OCI-LY3 (cell line): ENCODE measurements around the gene ZNF79.

ENCODE experiments used
- H2AFZ ChIP-seq: fragments of 200-600, 300-600 bp; shearing (Covaris generic); 2 replicates; pipeline ENCODE4 v1.6.0; 2014; ENCODE audit warnings: antibody characterized with exemption, low read depth, low read length
- H3K27ac ChIP-seq: fragments of 200-600, 300-600 bp; sonication (generic); 2 replicates; pipeline ENCODE4 v1.5.1; 2014; ENCODE audit warnings: mild to moderate bottlenecking, low read length, moderate library complexity, mixed read lengths
- H3K27me3 ChIP-seq: fragments of 200-600, 300-600 bp; sonication (generic); 2 replicates; pipeline ENCODE4 v1.6.1; 2014; ENCODE audit warnings: low read depth, low read length, mixed read lengths
- H3K36me3 ChIP-seq: fragments of 200-600, 300-600 bp; sonication (generic); replicated peaks from 2 replicates; pipeline ENCODE3; 2014; ENCODE audit warnings: low read depth, low read length, mixed read lengths
- H3K4me1 ChIP-seq: fragments of 300-600, 200-600 bp; sonication (generic); 2 replicates; pipeline ENCODE4 v1.6.1; 2014; ENCODE audit warnings: low read length, mixed read lengths
- H3K4me2 ChIP-seq: fragments of 200-600, 300-600 bp; sonication (generic); 2 replicates; pipeline ENCODE4 v1.6.1; 2014; ENCODE audit warnings: low read length, mixed read lengths
- H3K4me3 ChIP-seq: fragments of 300-600, 200-600 bp; sonication (generic); 2 replicates; pipeline ENCODE4 v1.5.1; 2014; ENCODE audit warnings: antibody characterized with exemption, mild to moderate bottlenecking, low read length, moderate library complexity
- H3K79me2 ChIP-seq: fragments of 300-600, 200-600 bp; shearing (Covaris generic); 2 replicates; pipeline ENCODE4 v1.6.1; 2014; ENCODE audit warnings: mild to moderate bottlenecking, low read length, mixed read lengths
- H3K9ac ChIP-seq: fragments of 300-600, 200-600 bp; shearing (Covaris generic); 2 replicates; pipeline ENCODE4 v1.6.0; 2014; ENCODE audit warnings: mild to moderate bottlenecking, low read length, moderate library complexity
- H3K9me3 ChIP-seq: fragments of 200-600, 300-600 bp; shearing (Covaris generic); 2 replicates; pipeline ENCODE4 v1.6.1; 2014; ENCODE audit warnings: low read length, mixed read lengths; ENCODE audit not compliant: insufficient read depth
- H4K20me1 ChIP-seq: fragments of 200-600, 300-600 bp; sonication (generic); 2 replicates; pipeline ENCODE4 v1.6.1; 2016; ENCODE audit warnings: low read length, mixed read lengths; ENCODE audit not compliant: insufficient read depth
- EZH2phosphoT487 ChIP-seq: fragments of 200-600 bp; shearing (Covaris generic); IDR thresholded peaks from 2 replicates; pipeline ENCODE4 v1.6.1; 2018; ENCODE audit warnings: antibody characterized with exemption, mixed run types, low read depth
- TF ChIP-seq, protein P1 (sequence below): fragments of 200-600, 300-600 bp; sonication (generic); IDR thresholded peaks from 2 replicates; pipeline ENCODE4 v1.5.1; 2014; ENCODE audit warnings: antibody characterized with exemption, low read length, low read depth

Gene ZNF79

GRCh38 chr9:127438394-127438793, 14.2 kb downstream of the ZNF79 start:
- H2AFZ ChIP-seq = no peak overlapping the region
- H3K27me3 ChIP-seq = no peaks in the 10 kb centered on the region
- H3K36me3 ChIP-seq = peaks cover 55% of the 10 kb centered on the region

GRCh38 chr9:127444283-127444920, 20.2 kb downstream of the ZNF79 start:
- H3K36me3 ChIP-seq = peaks cover 67% of the 10 kb centered on the region

More at GRCh38 chr9:127438394-127438793, 14.2 kb downstream of the ZNF79 start:
- Histone ChIP-seq H4K20me1 (no peaks in the 10 kb centered on the region), H3K4me1 (no peaks in the 10 kb centered on the region), H3K27ac (no peak overlapping the region), H3K9me3 (no peaks in the 10 kb centered on the region), H3K9ac (no peak overlapping the region), H3K79me2 (no peaks in the 10 kb centered on the region), H3K4me2 (no peak overlapping the region), H3K4me3 (no peak overlapping the region)
- TF ChIP-seq, protein P1, sequence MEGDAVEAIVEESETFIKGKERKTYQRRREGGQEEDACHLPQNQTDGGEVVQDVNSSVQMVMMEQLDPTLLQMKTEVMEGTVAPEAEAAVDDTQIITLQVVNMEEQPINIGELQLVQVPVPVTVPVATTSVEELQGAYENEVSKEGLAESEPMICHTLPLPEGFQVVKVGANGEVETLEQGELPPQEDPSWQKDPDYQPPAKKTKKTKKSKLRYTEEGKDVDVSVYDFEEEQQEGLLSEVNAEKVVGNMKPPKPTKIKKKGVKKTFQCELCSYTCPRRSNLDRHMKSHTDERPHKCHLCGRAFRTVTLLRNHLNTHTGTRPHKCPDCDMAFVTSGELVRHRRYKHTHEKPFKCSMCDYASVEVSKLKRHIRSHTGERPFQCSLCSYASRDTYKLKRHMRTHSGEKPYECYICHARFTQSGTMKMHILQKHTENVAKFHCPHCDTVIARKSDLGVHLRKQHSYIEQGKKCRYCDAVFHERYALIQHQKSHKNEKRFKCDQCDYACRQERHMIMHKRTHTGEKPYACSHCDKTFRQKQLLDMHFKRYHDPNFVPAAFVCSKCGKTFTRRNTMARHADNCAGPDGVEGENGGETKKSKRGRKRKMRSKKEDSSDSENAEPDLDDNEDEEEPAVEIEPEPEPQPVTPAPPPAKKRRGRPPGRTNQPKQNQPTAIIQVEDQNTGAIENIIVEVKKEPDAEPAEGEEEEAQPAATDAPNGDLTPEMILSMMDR = no peak
- no peak for TF ChIP-seq EZH2phosphoT487

DNA sequence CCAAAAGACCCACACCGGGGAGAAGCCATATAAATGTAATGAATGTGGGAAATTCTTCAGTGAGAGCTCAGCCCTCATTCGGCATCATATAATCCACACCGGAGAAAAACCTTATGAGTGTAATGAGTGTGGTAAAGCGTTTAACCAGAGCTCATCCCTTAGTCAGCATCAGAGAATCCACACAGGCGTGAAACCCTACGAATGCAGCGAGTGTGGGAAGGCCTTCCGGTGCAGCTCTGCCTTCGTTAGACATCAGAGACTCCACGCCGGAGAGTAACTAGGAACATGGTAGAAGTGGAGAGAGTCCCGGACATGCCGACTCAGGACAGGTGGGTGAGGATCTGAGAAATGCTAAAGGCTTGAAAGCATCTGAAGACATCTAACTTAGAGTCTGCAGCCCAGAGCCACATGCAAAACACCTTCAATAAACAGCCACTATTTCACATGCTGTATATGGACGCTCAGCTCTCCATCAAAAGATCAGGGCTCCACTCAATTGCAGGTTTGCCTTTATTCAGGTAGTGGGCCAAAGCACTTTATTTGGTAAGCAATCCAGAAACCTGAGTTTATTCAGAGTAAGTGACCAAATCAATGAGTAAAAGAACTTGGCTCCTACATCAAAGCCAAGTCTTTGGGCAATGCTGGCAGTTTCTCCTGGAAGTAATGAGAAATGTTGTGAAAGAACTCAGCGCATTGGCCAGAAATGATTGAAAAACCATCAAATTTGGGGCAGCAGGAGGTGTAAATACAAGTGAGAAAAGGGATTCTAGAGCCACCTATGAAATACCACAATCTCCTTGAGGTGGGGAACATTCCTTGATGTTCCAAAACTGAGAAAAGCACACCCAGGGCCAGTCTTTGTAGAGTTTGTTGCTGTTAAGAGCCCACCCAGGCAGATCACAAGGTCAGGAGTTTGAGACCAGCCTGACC, 21.0 kb downstream of the ZNF79 start:
- Histone ChIP-seq H3K4me3 (no peak overlapping the region), H4K20me1 (peaks cover 42% of the 10 kb centered on the region), H3K27ac (no peak overlapping the region), H2AFZ (no peak overlapping the region), H3K36me3 (peaks cover 70% of the 10 kb centered on the region), H3K4me2 (no peak overlapping the region), H3K4me1 (peaks cover 12% of the 10 kb centered on the region), H3K9ac (no peak overlapping the region), H3K9me3 (no peaks in the 10 kb centered on the region), H3K79me2 (peaks cover 26% of the 10 kb centered on the region), H3K27me3 (no peaks in the 10 kb centered on the region)
- TF ChIP-seq, protein P1 = no peak

More at GRCh38 chr9:127444283-127444920, 20.2 kb downstream of the ZNF79 start:
- Histone ChIP-seq H3K9me3 (no peaks in the 10 kb centered on the region), H3K9ac (no peak overlapping the region), H3K27ac (no peak overlapping the region), H2AFZ (no peak overlapping the region), H3K4me3 (no peak overlapping the region), H3K4me1 (peaks cover 5% of the 10 kb centered on the region), H3K79me2 (peaks cover 18% of the 10 kb centered on the region), H3K27me3 (no peaks in the 10 kb centered on the region), H3K4me2 (no peak overlapping the region), H4K20me1 (peaks cover 34% of the 10 kb centered on the region)
- TF ChIP-seq EZH2phosphoT487 = no peak
- TF ChIP-seq, protein P1 = no peak
